ENCODE data around the gene UGT8. TPM values are rescaled to one million over a fixed set of nuclear protein-coding genes. Genes with fewer than 3 reads are reported as not detected.

UGT8 gene
- under 0.01 and 0.17 TPM in 2 replicates for total RNA-seq

GRCh38 chr4:114598191-114599121 is at the start of gene UGT8:
TSS of gene UGT8 (plus strand) at chr4:114598807. CDS start at chr4:114622881, 24,074 bp downstream.

Data from smooth muscle cell of trachea (primary cell).